Stomach (tissue), 9 donors: ENCODE data around the gene DPH6. TPM values are rescaled to one million over a fixed set of nuclear protein-coding genes. Genes with fewer than 3 reads are reported as not detected.

Experiments
- DNase-seq, 2 donors: peaks; one replicate each; pipeline versions ENCODE4 v3.0.0 to v3.0.0-alpha.2; 2013 to 2019
- H3K27ac ChIP-seq, 5 donors: fragments of 200-600 bp in 4 of 5; sonication (generic) in 4 of 5; one replicate each; pipeline ENCODE4 v1.5.1; 2013 to 2019; ENCODE audit warnings: mild to moderate bottlenecking in 1 of 5, moderate library complexity in 1 of 5
- H3K27me3 ChIP-seq, 3 donors: fragments of 200-600 bp; sonication (generic); one replicate each; pipeline ENCODE4 v1.5.1; 2017 to 2019; ENCODE audit warnings: mixed run types in 1 of 3
- H3K36me3 ChIP-seq, 4 donors: fragments of 200-600 bp; sonication (generic); 1 replicate in 3 of 4; 2 replicates in 1 of 4; pipeline ENCODE4 v1.5.1; 2016 to 2019
- H3K4me1 ChIP-seq, 4 donors: fragments of 200-600 bp; sonication (generic); one replicate each; pipeline ENCODE4 v1.5.1; 2016 to 2019
- H3K4me3 ChIP-seq, 4 donors: fragments of 200-600 bp; sonication (generic) in 3 of 4; one replicate each; pipeline ENCODE4 v1.5.1; 2016 to 2019; ENCODE audit warnings: mild to moderate bottlenecking in 1 of 4
- H3K9me3 ChIP-seq, 4 donors: fragments of 200-600 bp; sonication (generic); one replicate each; pipeline ENCODE4 v1.5.1; 2016 to 2019
- CTCF ChIP-seq, 7 experiments: fragments of 450-650 bp in 4 of 7; fragments of 200-600 bp in 3 of 7; sonication (generic) in 3 of 7; IDR thresholded peaks; one replicate each; pipeline ENCODE4 v1.5.1; 2016 to 2019; ENCODE audit warnings: antibody characterized with exemption in 7 of 7, control low read depth in 2 of 7, mild to moderate bottlenecking in 1 of 7
- EP300 ChIP-seq: sonication (generic); formaldehyde crosslinking; IDR thresholded peaks from one replicate; pipeline ENCODE4 v1.6.1; 2017; ENCODE audit warnings: antibody characterized with exemption
- POLR2A ChIP-seq, 4 donors: fragments of 450-650 bp; IDR thresholded peaks; one replicate each; pipeline ENCODE4 v1.6.1; 2016; ENCODE audit warnings: antibody characterized with exemption in 4 of 4, control low read depth in 2 of 4, mild to moderate bottlenecking in 1 of 4, moderate library complexity in 1 of 4
- POLR2AphosphoS5 ChIP-seq, 3 donors: sonication (generic); formaldehyde crosslinking; IDR thresholded peaks; one replicate each; pipeline ENCODE4 v1.6.1; 2016; ENCODE audit warnings: antibody characterized with exemption in 3 of 3
- WGBS, 5 donors: extraction: QIAGEN DNeasy Blood & Tissue Kit in 3 of 5; methylation state at CpG; one replicate each; pipeline versions ENCODE4 v1.1.5 to v1.1.7; 2013 to 2018; 5-methylcytosine and 5-hydroxymethylcytosine counted together
- intact Hi-C: fragments of 100-400 bp; cut with DNase I; formaldehyde crosslinking; loops from one replicate; pipeline ENCODE4 v1.15.1; 2023; ENCODE audit warnings: low total_unique reads
- polyA plus RNA-seq, 3 donors: library from polyadenylated mRNA; stranded (reverse); fragments of 200-250 nt; gene quantifications; one replicate each; pipeline ENCODE4 v1.2.3, GENCODE V29; 2013
- total RNA-seq, 5 donors: library from RNA; depleted of rRNA; stranded (reverse); fragments of >200 nt; gene quantifications; one replicate each; pipeline versions ENCODE4 v1.1.0 to v1.2.3, GENCODE V29; 2014 to 2016
- donor health status: healthy with polysubstance abuse.
- donor health status: Bipolar disorder and iron deficiency.
- donor health status: healthy.

The DPH6 gene
- total and polyA plus RNA-seq, 8 donors, result 6.1 to 52.3 (median 17.7) TPM

DNA sequence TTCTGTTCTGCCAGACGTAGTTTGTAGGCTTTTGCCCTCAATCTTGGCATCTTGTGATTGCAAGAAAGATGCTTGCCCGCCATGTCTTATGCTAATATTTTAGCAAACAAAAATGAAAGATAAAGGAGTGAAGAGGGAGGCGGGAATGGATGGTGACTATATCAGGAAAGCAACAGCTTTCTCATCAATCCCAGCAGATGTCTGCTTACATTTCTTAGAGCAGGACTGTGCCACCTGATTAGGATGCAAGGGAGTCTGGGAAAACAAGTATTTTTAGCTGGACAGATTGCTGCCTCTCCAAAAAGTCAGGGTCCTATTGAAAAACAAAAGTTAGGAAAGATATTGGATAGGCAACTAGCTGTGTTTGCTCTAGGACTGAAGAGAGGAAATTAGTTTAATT, 34.6 kb upstream of the DPH6 start:
- no peaks in the 10 kb centered on the region for H3K27me3 ChIP-seq
- H3K27ac ChIP-seq, result no peak overlapping the region
- intact Hi-C loops, result no loop called here
- H3K4me3 ChIP-seq, result no peak overlapping the region
- H3K9me3 ChIP-seq, result no peaks in the 10 kb centered on the region
- no peak for DNase-seq
- peaks cover 0 to 6% (median 0%) of the 10 kb centered on the region in 4 donors for H3K4me1 ChIP-seq
- 51 to 82% (median 74%) methylated on average over 3 of the region's 3 CpGs for WGBS, 5 donors
- TF ChIP-seq POLR2A (IDR thresholded peaks at IDR 0.05), result no peak
- no peak for TF ChIP-seq CTCF (IDR thresholded peaks at IDR 0.05)
- TF ChIP-seq EP300, result no peak
- TF ChIP-seq POLR2AphosphoS5 (IDR thresholded peaks at IDR 0.05), result no peak
- H3K36me3 ChIP-seq, result no peaks in the 10 kb centered on the region

GRCh38 chr15:35567392-35567791, 21.4 kb upstream of the DPH6 start:
- TF ChIP-seq POLR2A (IDR thresholded peaks at IDR 0.05) (no peak), EP300 (no peak), POLR2AphosphoS5 (IDR thresholded peaks at IDR 0.05) (no peak), CTCF (IDR thresholded peaks at IDR 0.05) (no peak)
- DNase-seq, result no peak
- WGBS, 5 donors, result 39 to 69% (median 42%) methylated on average over 1 of the region's 1 CpG
- Histone ChIP-seq H3K27me3 (no peaks in the 10 kb centered on the region), H3K36me3 (no peaks in the 10 kb centered on the region), H3K9me3 (no peaks in the 10 kb centered on the region), H3K27ac (no peak overlapping the region), H3K4me3 (no peak overlapping the region), H3K4me1 (peaks cover 0 to 7% (median 0%) of the 10 kb centered on the region in 4 donors)
- intact Hi-C loops, result no loop called here

DNA sequence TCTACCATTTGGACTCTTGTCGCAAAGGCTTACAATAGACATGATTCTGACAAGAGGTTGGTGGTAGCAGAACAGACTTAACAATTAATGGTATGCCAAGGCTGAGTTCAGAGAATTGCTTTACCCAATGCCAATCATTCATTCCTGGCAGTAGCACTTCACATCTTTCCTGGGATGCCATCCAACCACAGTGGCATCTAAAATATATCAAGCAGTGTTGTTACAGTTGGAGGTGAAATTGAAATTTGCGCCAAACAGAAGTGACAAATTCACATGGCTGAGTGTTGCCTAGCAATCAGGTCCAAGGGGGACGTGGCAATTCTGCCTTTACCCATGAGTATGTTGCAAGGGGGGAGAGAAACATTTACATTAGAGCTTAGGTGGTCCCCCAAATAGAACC, 21.0 kb upstream of the DPH6 start:
- no peaks in the 10 kb centered on the region for H3K27me3 ChIP-seq
- no peaks in the 10 kb centered on the region for H3K36me3 ChIP-seq

GRCh38 chr15:35565901-35566300, 19.9 kb upstream of the DPH6 start:
- no peak for DNase-seq
- 83 to 94% (median 90%) methylated on average over 3 of the region's 3 CpGs for WGBS, 5 donors
- TF ChIP-seq POLR2AphosphoS5 (IDR thresholded peaks at IDR 0.05) (no peak), POLR2A (IDR thresholded peaks at IDR 0.05) (no peak), CTCF (IDR thresholded peaks at IDR 0.05) (no peak), EP300 (no peak)
- intact Hi-C loops, result no loop called here
- Histone ChIP-seq H3K4me1 (peaks cover 0 to 7% (median 0%) of the 10 kb centered on the region in 4 donors), H3K9me3 (no peaks in the 10 kb centered on the region), H3K27ac (no peak overlapping the region), H3K36me3 (no peaks in the 10 kb centered on the region), H3K27me3 (no peaks in the 10 kb centered on the region), H3K4me3 (no peak overlapping the region)

More for the DNA sequence above, 21.0 kb upstream of the DPH6 start:
- DNase-seq, result no peak
- TF ChIP-seq POLR2AphosphoS5 (IDR thresholded peaks at IDR 0.05), result no peak
- TF ChIP-seq CTCF (IDR thresholded peaks at IDR 0.05), result no peak
- no peak for TF ChIP-seq POLR2A (IDR thresholded peaks at IDR 0.05)
- no peak for TF ChIP-seq EP300
- H3K27ac ChIP-seq, result no peak overlapping the region
- peaks cover 0 to 7% (median 0%) of the 10 kb centered on the region in 4 donors for H3K4me1 ChIP-seq
- no peak overlapping the region for H3K4me3 ChIP-seq
- H3K9me3 ChIP-seq, result no peaks in the 10 kb centered on the region
- intact Hi-C loops, result no loop called here
- 86 to 94% (median 90%) methylated on average over 3 of the region's 3 CpGs for WGBS, 5 donors
